Measurements from ENCODE around the gene KCNC3. TPM values are rescaled to one million over a fixed set of nuclear protein-coding genes. Genes with fewer than 3 reads are reported as not detected.

Gene KCNC3
- total and polyA plus RNA-seq, 4 donors = 0.56 to 1.6 (median 1.1) TPM

GRCh38 chr19:50320596-50320995 is 8.6 kb downstream of the KCNC3 start:
- peaks cover 4 to 6% (median 5%) of the 10 kb centered on the region in 4 donors for H3K4me1 ChIP-seq (ENCODE audit: control insufficient read depth in 4 of 4, insufficient read depth in 4 of 4, low read length in 3 of 4)
- H3K27me3 ChIP-seq (ENCODE audit: control insufficient read depth in 4 of 4, insufficient read depth in 4 of 4, low read length in 3 of 4) = no peaks in the 10 kb centered on the region
- H3K9ac ChIP-seq (ENCODE audit: low read depth in 1 of 2, low read length in 2 of 2) = no peak overlapping the region
- TF ChIP-seq NR2F2 (IDR thresholded peaks at IDR 0.05) = no peak
- TF ChIP-seq, protein P1, sequence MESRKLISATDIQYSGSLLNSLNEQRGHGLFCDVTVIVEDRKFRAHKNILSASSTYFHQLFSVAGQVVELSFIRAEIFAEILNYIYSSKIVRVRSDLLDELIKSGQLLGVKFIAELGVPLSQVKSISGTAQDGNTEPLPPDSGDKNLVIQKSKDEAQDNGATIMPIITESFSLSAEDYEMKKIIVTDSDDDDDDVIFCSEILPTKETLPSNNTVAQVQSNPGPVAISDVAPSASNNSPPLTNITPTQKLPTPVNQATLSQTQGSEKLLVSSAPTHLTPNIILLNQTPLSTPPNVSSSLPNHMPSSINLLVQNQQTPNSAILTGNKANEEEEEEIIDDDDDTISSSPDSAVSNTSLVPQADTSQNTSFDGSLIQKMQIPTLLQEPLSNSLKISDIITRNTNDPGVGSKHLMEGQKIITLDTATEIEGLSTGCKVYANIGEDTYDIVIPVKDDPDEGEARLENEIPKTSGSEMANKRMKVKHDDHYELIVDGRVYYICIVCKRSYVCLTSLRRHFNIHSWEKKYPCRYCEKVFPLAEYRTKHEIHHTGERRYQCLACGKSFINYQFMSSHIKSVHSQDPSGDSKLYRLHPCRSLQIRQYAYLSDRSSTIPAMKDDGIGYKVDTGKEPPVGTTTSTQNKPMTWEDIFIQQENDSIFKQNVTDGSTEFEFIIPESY (IDR thresholded peaks at IDR 0.05) = no peak
- TF ChIP-seq EGR1 (IDR thresholded peaks at IDR 0.05; ENCODE audit: low read depth in 2 of 2) = no peak
- TF ChIP-seq TAF1 (conservative IDR thresholded peaks at IDR 0.05) = no peak
- TF ChIP-seq SP1 (IDR thresholded peaks at IDR 0.05) = no peak
- no peak for TF ChIP-seq RAD21 (IDR thresholded peaks at IDR 0.05)
- no peak for TF ChIP-seq MAX (IDR thresholded peaks at IDR 0.05)
- TF ChIP-seq HNF4A (conservative IDR thresholded peaks at IDR 0.05) = no peak
- TF ChIP-seq, protein P2, sequence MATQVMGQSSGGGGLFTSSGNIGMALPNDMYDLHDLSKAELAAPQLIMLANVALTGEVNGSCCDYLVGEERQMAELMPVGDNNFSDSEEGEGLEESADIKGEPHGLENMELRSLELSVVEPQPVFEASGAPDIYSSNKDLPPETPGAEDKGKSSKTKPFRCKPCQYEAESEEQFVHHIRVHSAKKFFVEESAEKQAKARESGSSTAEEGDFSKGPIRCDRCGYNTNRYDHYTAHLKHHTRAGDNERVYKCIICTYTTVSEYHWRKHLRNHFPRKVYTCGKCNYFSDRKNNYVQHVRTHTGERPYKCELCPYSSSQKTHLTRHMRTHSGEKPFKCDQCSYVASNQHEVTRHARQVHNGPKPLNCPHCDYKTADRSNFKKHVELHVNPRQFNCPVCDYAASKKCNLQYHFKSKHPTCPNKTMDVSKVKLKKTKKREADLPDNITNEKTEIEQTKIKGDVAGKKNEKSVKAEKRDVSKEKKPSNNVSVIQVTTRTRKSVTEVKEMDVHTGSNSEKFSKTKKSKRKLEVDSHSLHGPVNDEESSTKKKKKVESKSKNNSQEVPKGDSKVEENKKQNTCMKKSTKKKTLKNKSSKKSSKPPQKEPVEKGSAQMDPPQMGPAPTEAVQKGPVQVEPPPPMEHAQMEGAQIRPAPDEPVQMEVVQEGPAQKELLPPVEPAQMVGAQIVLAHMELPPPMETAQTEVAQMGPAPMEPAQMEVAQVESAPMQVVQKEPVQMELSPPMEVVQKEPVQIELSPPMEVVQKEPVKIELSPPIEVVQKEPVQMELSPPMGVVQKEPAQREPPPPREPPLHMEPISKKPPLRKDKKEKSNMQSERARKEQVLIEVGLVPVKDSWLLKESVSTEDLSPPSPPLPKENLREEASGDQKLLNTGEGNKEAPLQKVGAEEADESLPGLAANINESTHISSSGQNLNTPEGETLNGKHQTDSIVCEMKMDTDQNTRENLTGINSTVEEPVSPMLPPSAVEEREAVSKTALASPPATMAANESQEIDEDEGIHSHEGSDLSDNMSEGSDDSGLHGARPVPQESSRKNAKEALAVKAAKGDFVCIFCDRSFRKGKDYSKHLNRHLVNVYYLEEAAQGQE (IDR thresholded peaks at IDR 0.05) = no peak
- TF ChIP-seq HNF4G (IDR thresholded peaks at IDR 0.05) = no peak
- TF ChIP-seq FOXA1 (IDR thresholded peaks at IDR 0.05) = no peak
- no peak overlapping the region for H3K27ac ChIP-seq (ENCODE audit: low read depth in 1 of 2, low read length in 2 of 2)
- no peak for DNase-seq (ENCODE audit: low spot score)
- no peak overlapping the region for H3K4me3 ChIP-seq (ENCODE audit: low read depth in 1 of 3, low read length in 3 of 3)
- WGBS = 93% methylated on average over 20 of the region's 20 CpGs
- H3K36me3 ChIP-seq (ENCODE audit: control insufficient read depth in 4 of 4, insufficient read depth in 3 of 4, low read depth in 1 of 4, low read length in 3 of 4) = peaks cover 0 to 7% (median 1%) of the 10 kb centered on the region in 4 donors
- no peaks in the 10 kb centered on the region for H3K9me3 ChIP-seq (ENCODE audit: control insufficient read depth in 4 of 4, low read length in 3 of 4)

- peaks cover 0 to 1% (median under 1%) of the 10 kb centered on the region in 4 donors for H3K4me1 ChIP-seq (ENCODE audit: control insufficient read depth in 4 of 4, insufficient read depth in 4 of 4, low read length in 3 of 4)
- H3K27ac ChIP-seq (ENCODE audit: low read depth in 1 of 2, low read length in 2 of 2) = no peak overlapping the region
- peaks cover 0 to 7% (median 1%) of the 10 kb centered on the region in 4 donors for H3K36me3 ChIP-seq (ENCODE audit: control insufficient read depth in 4 of 4, insufficient read depth in 3 of 4, low read depth in 1 of 4, low read length in 3 of 4)
- no peak for DNase-seq (ENCODE audit: low spot score)
- WGBS = 91% methylated on average over 12 of the region's 12 CpGs
- TF ChIP-seq CTCF (IDR thresholded peaks at IDR 0.05; ENCODE audit: low read depth, low read length, missing input control) (no peak), YY1 (IDR thresholded peaks at IDR 0.05) (no peak), MAX (IDR thresholded peaks at IDR 0.05) (no peak), ATF3 (IDR thresholded peaks at IDR 0.05) (no peak), GABPA (IDR thresholded peaks at IDR 0.05 in 1 of 2, conservative IDR thresholded peaks at IDR 0.05 in 1 of 2) (no peak), FOXA1 (IDR thresholded peaks at IDR 0.05) (no peak), JUND (IDR thresholded peaks at IDR 0.05) (no peak)
- no peaks in the 10 kb centered on the region for H3K9me3 ChIP-seq (ENCODE audit: control insufficient read depth in 4 of 4, low read length in 3 of 4)
- H3K27me3 ChIP-seq (ENCODE audit: control insufficient read depth in 4 of 4, insufficient read depth in 4 of 4, low read length in 3 of 4) = peaks cover 0 to under 1% (median 0%) of the 10 kb centered on the region in 4 donors
- H3K9ac ChIP-seq (ENCODE audit: low read depth in 1 of 2, low read length in 2 of 2) = no peak overlapping the region
- no peak overlapping the region for H3K4me3 ChIP-seq (ENCODE audit: low read depth in 1 of 3, low read length in 3 of 3)
Observed at GRCh38 chr19:50320051-50320450, 9.1 kb downstream of the KCNC3 start.
